Ishikawa (cell line): ENCODE measurements around the gene DCDC2.

Experiments used
- EGR1 ChIP-seq: IDR thresholded peaks from 2 replicates; pipeline ENCODE4 v1.6.1; 2012
- EP300 ChIP-seq: IDR thresholded peaks from 2 replicates; pipeline ENCODE4 v1.6.1; 2012; ENCODE audit warnings: borderline replicate concordance
- NFIC ChIP-seq: IDR thresholded peaks from 2 replicates; pipeline ENCODE4 v1.6.1; 2012
- TAF1 ChIP-seq: IDR thresholded peaks from 2 replicates; pipeline ENCODE4 v1.6.1; 2012; ENCODE audit warnings: low read depth, mild to moderate bottlenecking
- USF1 ChIP-seq: IDR thresholded peaks from 2 replicates; pipeline ENCODE4 v1.6.1; 2012

- no peak for TF ChIP-seq NFIC
- no peak for TF ChIP-seq USF1
- no peak for TF ChIP-seq EP300
- no peak for TF ChIP-seq TAF1
- no peak for TF ChIP-seq EGR1
Observed at GRCh38 chr6:24272553-24272952, 85.3 kb downstream of the DCDC2 start.
